ENCODE measurements around the gene RC3H2.
A peak's percentile ranks its signal among the peaks of the same experiment; 100 is the strongest.
"Not testable (repeated sequence)": the region's sequence is repeated elsewhere in the genome, so short reads cannot be mapped to it uniquely, and the experiment has no call there.

RC3H2 gene

GRCh38 chr9:122835313-122835731 lies 69.8 kb downstream of the RC3H2 start:
- peak overlapping the region; percentile 74 for H3K4me3 Mint-ChIP-seq
- H3K36me3 Mint-ChIP-seq: no peaks in the 10 kb centered on the region
- H3K9me3 Mint-ChIP-seq (ENCODE audit: low read depth): no peaks in the 10 kb centered on the region
- H3K4me1 Mint-ChIP-seq (ENCODE audit: low read depth): peaks cover 13% of the 10 kb centered on the region
- H3K27me3 Mint-ChIP-seq: no peaks in the 10 kb centered on the region
- peak overlapping the region; percentile 69 for H3K27ac Mint-ChIP-seq

DNA sequence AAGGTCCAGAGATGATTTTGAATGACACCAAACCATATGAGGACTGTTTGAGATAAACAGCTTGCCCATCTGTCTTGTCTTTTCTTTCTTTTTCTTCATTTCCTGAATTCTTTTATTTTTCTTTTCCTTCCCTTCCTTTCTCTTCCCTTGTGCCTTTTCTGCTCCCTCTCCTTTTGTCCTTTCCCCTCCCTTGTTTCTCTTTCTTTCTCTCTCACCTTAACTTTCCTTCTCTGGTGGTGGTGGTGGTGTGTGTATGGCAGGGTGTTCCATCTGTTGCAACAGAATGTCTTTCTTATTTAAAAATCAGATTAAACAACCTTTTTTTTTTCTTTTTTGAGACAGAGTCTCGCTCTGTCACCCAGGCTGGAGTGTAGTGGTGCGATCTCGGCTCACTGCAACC lies 73.0 kb downstream of the RC3H2 start:
- H3K9me3 Mint-ChIP-seq (ENCODE audit: low read depth): no peaks in the 10 kb centered on the region
- H3K36me3 Mint-ChIP-seq: no peaks in the 10 kb centered on the region
- H3K4me3 Mint-ChIP-seq: no peak overlapping the region
- no peak overlapping the region for H3K27ac Mint-ChIP-seq
- peaks cover 21% of the 10 kb centered on the region for H3K4me1 Mint-ChIP-seq (ENCODE audit: low read depth)
- H3K27me3 Mint-ChIP-seq: no peaks in the 10 kb centered on the region

GRCh38 chr9:122828965-122829284 lies 76.2 kb downstream of the RC3H2 start:
- H3K36me3 Mint-ChIP-seq; H3K27me3 Mint-ChIP-seq; H3K9me3 Mint-ChIP-seq (ENCODE audit: low read depth): not testable (repeated sequence)
- Mint-ChIP-seq H3K4me3 (peak overlapping the region; percentile 99), H3K4me1 (ENCODE audit: low read depth) (peaks cover 39% of the 10 kb centered on the region), H3K27ac (peak overlapping the region; percentile 95)

DNA sequence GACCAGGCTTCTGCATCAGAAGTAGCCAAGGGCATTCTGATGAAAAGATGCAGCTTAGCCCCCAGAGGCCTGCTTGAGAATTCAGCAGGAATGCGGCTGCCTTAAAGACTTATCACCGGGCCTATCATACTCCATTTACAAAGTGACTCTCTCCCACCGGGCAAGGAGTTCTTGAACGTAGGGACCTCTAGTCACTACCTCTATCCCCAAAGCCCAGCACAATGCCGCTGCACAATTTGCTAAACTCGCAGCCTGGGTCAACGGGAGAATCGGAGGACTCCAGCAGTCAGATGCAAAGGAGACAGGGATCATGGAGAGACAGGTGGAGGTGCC lies 77.4 kb downstream of the RC3H2 start:
- peak overlapping the region; percentile 95 for H3K27ac Mint-ChIP-seq
- peak overlapping the region; percentile 99 for H3K4me3 Mint-ChIP-seq
- H3K36me3 Mint-ChIP-seq: peaks cover 3% of the 10 kb centered on the region
- H3K9me3 Mint-ChIP-seq (ENCODE audit: low read depth): no peaks in the 10 kb centered on the region
- H3K27me3 Mint-ChIP-seq: no peaks in the 10 kb centered on the region
- H3K4me1 Mint-ChIP-seq (ENCODE audit: low read depth): peaks cover 43% of the 10 kb centered on the region

DNA sequence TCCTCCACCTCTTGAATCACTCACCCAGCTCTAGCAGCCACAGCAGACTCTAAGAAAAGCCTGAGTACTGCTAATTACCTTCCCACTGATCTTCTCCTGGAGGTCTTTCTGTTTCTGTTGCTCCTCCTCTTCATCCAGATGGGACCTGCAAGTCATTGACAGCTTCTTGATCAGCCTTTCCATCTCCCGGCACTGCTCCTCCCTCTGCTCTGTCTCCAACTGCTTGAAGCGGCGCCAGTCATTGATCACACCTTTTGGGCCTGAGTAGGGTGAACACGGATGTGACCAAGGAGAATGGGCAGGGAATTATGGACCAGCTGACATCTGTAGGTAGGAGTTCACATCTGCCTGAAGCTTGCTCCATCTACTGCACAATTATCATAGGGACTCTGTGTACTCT lies 82.2 kb downstream of the RC3H2 start:
- no peaks in the 10 kb centered on the region for H3K27me3 Mint-ChIP-seq
- H3K4me3 Mint-ChIP-seq: no peak overlapping the region
- peaks cover 64% of the 10 kb centered on the region for H3K4me1 Mint-ChIP-seq (ENCODE audit: low read depth)
- peaks cover 3% of the 10 kb centered on the region for H3K36me3 Mint-ChIP-seq
- H3K9me3 Mint-ChIP-seq (ENCODE audit: low read depth): no peaks in the 10 kb centered on the region
- peak overlapping the region; percentile 71 for H3K27ac Mint-ChIP-seq

GRCh38 chr9:122822056-122822455 lies 83.1 kb downstream of the RC3H2 start:
- H3K36me3 Mint-ChIP-seq: peaks cover 3% of the 10 kb centered on the region
- H3K4me1 Mint-ChIP-seq (ENCODE audit: low read depth): peaks cover 58% of the 10 kb centered on the region
- no peaks in the 10 kb centered on the region for H3K27me3 Mint-ChIP-seq
- no peaks in the 10 kb centered on the region for H3K9me3 Mint-ChIP-seq (ENCODE audit: low read depth)
- peak overlapping the region; percentile 78 for H3K27ac Mint-ChIP-seq
- H3K4me3 Mint-ChIP-seq: no peak overlapping the region

DNA sequence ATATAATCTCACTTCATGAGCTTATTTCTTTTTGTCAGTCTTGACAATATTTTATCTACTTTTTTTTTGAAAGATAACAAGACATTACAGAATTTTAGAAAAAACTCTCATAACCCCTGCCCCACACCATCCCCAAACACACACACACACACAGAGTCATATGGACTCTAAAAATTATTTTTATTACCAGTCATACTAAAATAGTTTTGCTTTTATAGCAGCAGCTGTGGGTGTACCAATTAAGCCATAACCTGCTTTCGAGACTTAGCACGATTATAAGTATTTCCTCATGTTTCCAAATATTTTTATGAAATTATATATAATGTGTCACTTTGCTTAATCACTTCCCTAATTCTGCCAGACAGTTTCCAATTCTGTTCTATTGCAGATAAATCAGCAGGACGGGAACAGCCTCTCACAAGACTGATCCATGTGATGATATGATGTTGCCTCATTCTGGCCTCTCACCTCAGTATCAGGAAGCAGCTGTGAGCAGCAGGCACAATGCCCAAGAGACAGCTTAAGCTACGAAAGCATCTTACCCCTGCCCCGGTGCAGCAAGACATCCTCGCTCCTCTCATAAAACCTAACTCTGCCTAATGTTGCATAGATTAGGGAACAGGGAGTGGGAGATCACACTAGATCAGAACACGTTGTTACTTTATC lies 83.7 kb downstream of the RC3H2 start:
- Mint-ChIP-seq H3K27ac (peak overlapping the region; percentile 78), H3K36me3 (peaks cover 3% of the 10 kb centered on the region), H3K9me3 (ENCODE audit: low read depth) (no peaks in the 10 kb centered on the region), H3K4me3 (no peak overlapping the region), H3K27me3 (no peaks in the 10 kb centered on the region), H3K4me1 (ENCODE audit: low read depth) (peaks cover 56% of the 10 kb centered on the region)

- Mint-ChIP-seq H3K9me3 (ENCODE audit: low read depth) (no peaks in the 10 kb centered on the region), H3K36me3 (peaks cover 3% of the 10 kb centered on the region), H3K4me1 (ENCODE audit: low read depth) (peaks cover 57% of the 10 kb centered on the region), H3K27ac (peak overlapping the region; percentile 52), H3K27me3 (no peaks in the 10 kb centered on the region), H3K4me3 (no peak overlapping the region)
Measured at GRCh38 chr9:122820490-122820845, 84.7 kb downstream of the RC3H2 start.

DNA sequence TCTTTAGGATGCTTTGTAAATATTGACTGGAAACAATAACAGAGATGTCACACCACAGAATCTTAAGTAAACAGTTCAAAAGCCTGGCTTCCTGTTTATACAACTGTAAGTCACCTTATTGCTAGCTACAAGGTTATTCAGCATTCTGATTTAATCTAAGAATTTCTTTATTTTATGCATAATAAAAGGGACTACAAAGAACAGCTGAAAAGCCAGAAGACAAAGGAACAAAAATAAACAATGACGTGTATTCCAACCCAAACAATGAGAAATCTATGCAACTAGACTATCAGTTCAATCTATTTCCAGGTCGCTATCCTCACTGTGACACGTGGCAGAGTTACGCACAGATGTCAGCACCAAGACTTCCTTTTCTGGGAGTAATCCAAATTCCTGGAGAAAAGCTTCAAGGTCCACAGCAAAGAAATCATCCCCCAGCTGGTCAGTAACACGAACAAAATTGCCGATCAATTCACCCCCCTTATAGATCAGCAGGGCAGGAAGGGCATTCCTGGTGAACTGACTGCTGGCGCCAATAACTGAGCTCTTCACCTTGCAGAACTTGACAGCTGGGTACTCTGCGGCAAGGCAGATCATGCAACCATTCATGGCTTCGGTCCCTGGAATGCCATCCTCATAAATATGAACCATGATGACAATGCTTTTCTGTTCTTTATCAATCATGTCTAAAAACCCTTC lies 85.2 kb downstream of the RC3H2 start:
- Mint-ChIP-seq H3K36me3 (peaks cover 3% of the 10 kb centered on the region), H3K27ac (peak overlapping the region; percentile 35)

DNA sequence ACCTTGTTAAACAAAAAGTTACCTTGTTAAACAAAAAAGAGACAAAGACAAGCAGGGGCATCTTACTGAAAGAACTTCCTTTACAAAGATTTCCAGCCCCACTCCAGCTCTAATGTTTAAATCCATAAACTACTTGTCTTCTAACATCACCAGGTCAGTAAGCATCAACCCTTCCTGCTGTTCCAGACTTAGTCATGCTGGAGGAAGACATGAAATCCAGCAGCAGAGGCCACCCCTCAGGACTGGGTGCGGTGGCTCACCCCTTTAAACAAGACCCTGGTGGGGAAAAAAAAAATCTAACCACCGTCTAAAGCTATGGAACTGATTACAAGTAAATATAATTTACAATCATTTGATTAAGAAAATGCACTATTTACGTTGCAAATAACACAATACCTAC lies 85.8 kb downstream of the RC3H2 start:
- no peaks in the 10 kb centered on the region for H3K36me3 Mint-ChIP-seq
- H3K27me3 Mint-ChIP-seq: no peaks in the 10 kb centered on the region
- H3K27ac Mint-ChIP-seq: no peak overlapping the region
- H3K4me3 Mint-ChIP-seq: no peak overlapping the region
- peaks cover 51% of the 10 kb centered on the region for H3K4me1 Mint-ChIP-seq (ENCODE audit: low read depth)
- H3K9me3 Mint-ChIP-seq (ENCODE audit: low read depth): no peaks in the 10 kb centered on the region

More for the DNA sequence above, 85.2 kb downstream of the RC3H2 start:
- Mint-ChIP-seq H3K4me1 (ENCODE audit: low read depth) (peaks cover 55% of the 10 kb centered on the region), H3K9me3 (ENCODE audit: low read depth) (no peaks in the 10 kb centered on the region), H3K27me3 (no peaks in the 10 kb centered on the region), H3K4me3 (no peak overlapping the region)

DNA sequence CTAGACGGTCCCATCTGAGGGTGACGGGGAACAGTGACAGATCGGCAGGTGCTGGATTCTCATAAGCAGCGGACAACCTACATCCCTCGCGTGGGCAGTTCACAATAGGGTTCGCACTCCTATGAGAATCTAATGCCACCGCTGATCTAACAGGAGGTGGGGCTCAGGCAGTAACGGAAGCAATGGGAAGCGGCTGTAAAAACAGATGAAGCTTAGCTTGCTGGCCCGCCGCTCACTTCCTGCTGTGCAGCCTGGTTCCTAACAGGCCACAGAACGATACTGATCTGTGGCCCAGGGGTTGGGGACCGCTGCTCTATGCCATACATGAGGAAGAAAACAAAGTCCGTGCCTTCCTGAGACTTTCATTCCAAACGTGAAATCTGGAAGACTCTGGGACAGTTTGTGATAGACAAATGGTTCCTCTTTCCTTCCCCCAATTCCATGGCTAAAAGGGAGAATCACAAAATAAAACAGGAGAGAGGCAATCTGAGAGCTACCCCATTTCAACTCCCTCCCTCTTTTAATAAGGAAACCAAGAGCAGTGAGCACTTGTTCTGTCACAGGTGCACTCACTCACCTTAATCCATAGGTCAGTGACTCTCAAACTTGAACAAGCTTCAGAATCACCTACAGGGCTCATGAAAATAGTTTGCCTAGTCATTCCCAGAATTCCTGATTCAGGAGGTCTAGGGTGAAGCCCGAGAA lies 88.8 kb downstream of the RC3H2 start:
- Mint-ChIP-seq H3K4me3 (peak overlapping the region; percentile 69), H3K27ac (peak overlapping the region; percentile 92), H3K4me1 (ENCODE audit: low read depth) (peaks cover 34% of the 10 kb centered on the region), H3K27me3 (no peaks in the 10 kb centered on the region), H3K36me3 (no peaks in the 10 kb centered on the region), H3K9me3 (ENCODE audit: low read depth) (no peaks in the 10 kb centered on the region)

- Mint-ChIP-seq H3K36me3 (no peaks in the 10 kb centered on the region), H3K4me3 (peak overlapping the region; percentile 69), H3K9me3 (ENCODE audit: low read depth) (no peaks in the 10 kb centered on the region), H3K27ac (peak overlapping the region; percentile 92), H3K4me1 (ENCODE audit: low read depth) (peaks cover 31% of the 10 kb centered on the region), H3K27me3 (no peaks in the 10 kb centered on the region)
Measured at GRCh38 chr9:122815544-122815943, 89.6 kb downstream of the RC3H2 start.

- Mint-ChIP-seq H3K27me3 (no peaks in the 10 kb centered on the region), H3K36me3 (no peaks in the 10 kb centered on the region), H3K27ac (no peak overlapping the region), H3K4me3 (no peak overlapping the region), H3K9me3 (ENCODE audit: low read depth) (no peaks in the 10 kb centered on the region), H3K4me1 (ENCODE audit: low read depth) (peaks cover 24% of the 10 kb centered on the region)
Measured at GRCh38 chr9:122814545-122814944, 90.6 kb downstream of the RC3H2 start.

GRCh38 chr9:122812736-122813135 lies 92.4 kb downstream of the RC3H2 start:
- H3K27me3 Mint-ChIP-seq: no peaks in the 10 kb centered on the region
- peaks cover 30% of the 10 kb centered on the region for H3K4me1 Mint-ChIP-seq (ENCODE audit: low read depth)
- no peaks in the 10 kb centered on the region for H3K36me3 Mint-ChIP-seq
- H3K4me3 Mint-ChIP-seq: no peak overlapping the region
- H3K9me3 Mint-ChIP-seq (ENCODE audit: low read depth): no peaks in the 10 kb centered on the region
- no peak overlapping the region for H3K27ac Mint-ChIP-seq

- no peak overlapping the region for H3K4me3 Mint-ChIP-seq
- peaks cover 25% of the 10 kb centered on the region for H3K4me1 Mint-ChIP-seq (ENCODE audit: low read depth)
- peaks cover 4% of the 10 kb centered on the region for H3K36me3 Mint-ChIP-seq
- no peak overlapping the region for H3K27ac Mint-ChIP-seq
- H3K27me3 Mint-ChIP-seq: no peaks in the 10 kb centered on the region
- H3K9me3 Mint-ChIP-seq (ENCODE audit: low read depth): no peaks in the 10 kb centered on the region
Measured at GRCh38 chr9:122810306-122810946, 94.7 kb downstream of the RC3H2 start.

Data from activated naive CD8-positive, alpha-beta T cell (primary cell).